HFF-Myc (cell line): ENCODE measurements around the gene OXSR1.

ENCODE experiments used
- DNase-seq: peaks from one replicate; pipeline ENCODE4 v3.0.0-alpha.2; 2011; ENCODE audit warnings: low read depth; ENCODE audit errors: extremely low read depth
- H3K4me3 ChIP-seq: replicated peaks from 2 replicates; pipeline ENCODE4 v1.5.1; 2011; ENCODE audit warnings: low read depth, mild to moderate bottlenecking, control low read depth, low read length
- TF ChIP-seq, protein P1 (sequence below): IDR thresholded peaks from 2 replicates; pipeline ENCODE4 v1.5.1; 2012; ENCODE audit warnings: mild to moderate bottlenecking, low read depth, low read length, control low read depth; ENCODE audit errors: missing control alignments

The OXSR1 gene

DNA sequence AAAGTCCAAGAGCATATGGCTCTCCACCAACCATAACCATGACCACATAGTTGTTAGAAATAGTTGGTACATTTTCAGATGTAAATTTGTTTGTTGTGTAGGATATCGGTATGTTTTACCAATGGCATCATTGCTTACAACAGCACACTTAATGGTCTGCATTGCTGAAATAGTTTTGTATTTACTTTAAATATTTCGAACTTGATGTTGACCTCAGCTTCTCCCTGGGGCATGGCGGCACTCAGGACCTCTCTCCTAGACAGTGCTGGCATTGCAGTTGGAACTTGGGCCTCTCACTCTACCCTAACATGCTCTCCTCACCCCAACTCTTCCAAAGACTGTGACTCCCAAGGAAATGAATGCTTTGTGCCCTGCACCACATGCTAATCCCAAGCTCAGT, 105.3 kb downstream of the OXSR1 start:
- TF ChIP-seq, protein P1, sequence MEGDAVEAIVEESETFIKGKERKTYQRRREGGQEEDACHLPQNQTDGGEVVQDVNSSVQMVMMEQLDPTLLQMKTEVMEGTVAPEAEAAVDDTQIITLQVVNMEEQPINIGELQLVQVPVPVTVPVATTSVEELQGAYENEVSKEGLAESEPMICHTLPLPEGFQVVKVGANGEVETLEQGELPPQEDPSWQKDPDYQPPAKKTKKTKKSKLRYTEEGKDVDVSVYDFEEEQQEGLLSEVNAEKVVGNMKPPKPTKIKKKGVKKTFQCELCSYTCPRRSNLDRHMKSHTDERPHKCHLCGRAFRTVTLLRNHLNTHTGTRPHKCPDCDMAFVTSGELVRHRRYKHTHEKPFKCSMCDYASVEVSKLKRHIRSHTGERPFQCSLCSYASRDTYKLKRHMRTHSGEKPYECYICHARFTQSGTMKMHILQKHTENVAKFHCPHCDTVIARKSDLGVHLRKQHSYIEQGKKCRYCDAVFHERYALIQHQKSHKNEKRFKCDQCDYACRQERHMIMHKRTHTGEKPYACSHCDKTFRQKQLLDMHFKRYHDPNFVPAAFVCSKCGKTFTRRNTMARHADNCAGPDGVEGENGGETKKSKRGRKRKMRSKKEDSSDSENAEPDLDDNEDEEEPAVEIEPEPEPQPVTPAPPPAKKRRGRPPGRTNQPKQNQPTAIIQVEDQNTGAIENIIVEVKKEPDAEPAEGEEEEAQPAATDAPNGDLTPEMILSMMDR: no peak
- no peak overlapping the region for H3K4me3 ChIP-seq
- no peak for DNase-seq

DNA sequence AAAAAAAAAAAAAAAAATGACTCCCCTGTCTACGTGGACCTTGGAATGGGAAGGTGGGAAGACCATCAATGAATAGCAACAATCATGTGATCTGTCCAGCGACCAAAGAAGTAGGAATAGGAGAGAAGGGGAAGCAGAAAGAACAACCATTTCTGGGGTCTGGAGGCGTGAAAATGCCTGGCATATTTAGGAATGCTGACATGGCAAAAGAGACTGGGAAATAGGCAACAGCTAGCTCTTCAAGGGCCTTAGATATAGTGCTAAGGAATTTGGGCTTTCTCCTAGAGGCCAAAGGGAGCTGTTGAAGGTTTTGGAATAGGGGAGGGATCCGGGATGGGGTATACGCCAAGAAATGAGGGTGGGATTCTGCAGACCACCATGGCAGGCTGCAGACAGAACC, 106.2 kb downstream of the OXSR1 start:
- TF ChIP-seq, protein P1: no peak
- DNase-seq: no peak

DNA sequence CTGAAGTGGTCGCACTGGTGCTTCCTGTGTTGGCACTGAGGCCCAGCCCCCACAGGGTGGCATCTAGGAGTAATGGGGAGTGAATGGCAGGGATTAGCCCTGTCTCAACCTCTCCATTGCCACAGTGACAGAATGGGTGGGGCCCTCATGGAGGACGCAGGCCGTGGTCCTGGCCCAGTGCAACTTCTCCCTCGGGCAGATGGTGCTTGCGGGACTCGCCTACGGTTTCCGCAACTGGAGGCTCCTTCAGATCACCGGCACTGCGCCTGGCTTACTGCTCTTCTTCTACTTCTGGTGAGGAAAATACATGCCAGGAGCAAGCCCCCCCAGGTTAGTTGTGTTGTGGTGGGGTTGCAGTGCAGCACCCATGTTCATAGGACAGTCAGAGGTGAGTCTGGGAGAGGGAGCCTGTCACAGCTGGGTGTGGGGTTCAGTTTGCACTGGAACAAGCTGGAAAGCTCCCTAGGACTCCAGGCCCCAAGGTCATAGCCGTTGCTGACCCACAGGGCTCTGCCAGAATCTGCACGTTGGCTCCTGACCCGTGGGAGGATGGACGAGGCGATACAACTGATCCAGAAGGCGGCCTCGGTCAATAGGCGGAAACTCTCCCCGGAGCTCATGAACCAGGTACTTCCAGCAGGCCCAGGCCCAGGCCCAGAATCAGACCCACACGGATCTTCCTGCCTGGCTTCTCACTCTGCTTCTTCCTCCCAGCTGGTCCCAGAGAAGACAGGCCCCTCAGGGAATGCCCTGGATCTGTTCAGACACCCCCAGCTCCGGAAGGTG, 109.7 kb downstream of the OXSR1 start:
- no peak for DNase-seq
- TF ChIP-seq, protein P1: no peak
- no peak overlapping the region for H3K4me3 ChIP-seq

More for the DNA sequence above, 106.2 kb downstream of the OXSR1 start:
- no peak overlapping the region for H3K4me3 ChIP-seq

DNA sequence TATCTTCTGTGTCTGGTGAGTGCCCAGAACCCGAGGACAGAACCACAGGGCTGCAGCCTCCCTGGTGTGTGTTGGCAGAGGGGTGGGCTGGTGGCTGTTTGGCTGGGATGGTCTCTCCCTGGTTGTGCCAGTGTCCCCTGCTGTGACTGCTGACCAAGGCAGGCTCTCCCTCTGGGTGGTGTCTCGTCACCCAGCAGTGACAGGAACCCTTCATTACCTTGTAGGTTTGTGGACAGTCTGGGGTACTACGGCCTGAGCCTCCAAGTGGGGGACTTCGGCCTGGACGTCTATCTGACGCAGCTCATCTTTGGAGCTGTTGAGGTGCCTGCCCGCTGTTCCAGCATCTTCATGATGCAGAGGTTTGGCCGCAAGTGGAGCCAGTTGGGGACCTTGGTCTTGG, 110.3 kb downstream of the OXSR1 start:
- DNase-seq: no peak
- TF ChIP-seq, protein P1: no peak
- H3K4me3 ChIP-seq: no peak overlapping the region

DNA sequence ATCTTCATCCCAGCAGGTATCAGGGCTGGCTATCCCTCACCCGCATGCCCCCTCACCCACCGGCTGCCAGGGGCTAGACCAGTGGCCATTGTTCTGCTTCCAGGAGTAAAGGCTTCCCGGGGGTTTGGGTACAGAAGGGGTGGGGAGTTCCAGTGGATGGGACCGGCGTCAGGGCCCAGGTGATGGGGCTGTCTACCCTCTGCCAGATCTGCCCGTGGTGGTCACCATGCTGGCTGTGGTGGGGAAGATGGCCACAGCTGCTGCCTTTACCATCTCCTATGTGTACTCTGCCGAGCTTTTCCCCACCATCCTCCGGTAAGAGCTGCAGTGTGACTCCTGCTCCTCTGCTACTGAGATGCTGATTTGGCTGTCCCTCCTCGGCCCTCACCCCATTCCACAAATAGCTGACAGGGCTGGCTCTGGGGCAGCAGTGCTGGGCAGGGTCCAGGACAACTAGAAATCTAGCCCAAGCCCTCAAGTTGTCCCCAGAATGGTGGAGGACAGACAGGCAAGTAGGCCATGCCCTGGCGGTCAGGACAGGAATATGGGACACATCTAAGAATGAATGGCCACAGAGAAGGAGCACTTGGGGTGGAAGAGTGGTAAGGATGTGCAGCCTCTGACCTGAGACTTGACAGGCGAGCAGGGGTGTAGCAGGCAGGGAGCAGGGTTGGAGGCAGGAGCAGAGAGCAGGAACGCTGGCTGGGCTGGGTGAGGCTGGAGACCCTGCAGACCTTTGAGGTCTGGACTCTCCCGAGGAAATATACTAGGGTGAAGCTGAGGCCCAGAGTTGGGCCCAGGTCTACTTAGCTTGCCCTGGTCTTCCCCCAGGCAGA, 111.0 kb downstream of the OXSR1 start:
- no peak overlapping the region for H3K4me3 ChIP-seq
- DNase-seq: no peak
- TF ChIP-seq, protein P1: no peak

DNA sequence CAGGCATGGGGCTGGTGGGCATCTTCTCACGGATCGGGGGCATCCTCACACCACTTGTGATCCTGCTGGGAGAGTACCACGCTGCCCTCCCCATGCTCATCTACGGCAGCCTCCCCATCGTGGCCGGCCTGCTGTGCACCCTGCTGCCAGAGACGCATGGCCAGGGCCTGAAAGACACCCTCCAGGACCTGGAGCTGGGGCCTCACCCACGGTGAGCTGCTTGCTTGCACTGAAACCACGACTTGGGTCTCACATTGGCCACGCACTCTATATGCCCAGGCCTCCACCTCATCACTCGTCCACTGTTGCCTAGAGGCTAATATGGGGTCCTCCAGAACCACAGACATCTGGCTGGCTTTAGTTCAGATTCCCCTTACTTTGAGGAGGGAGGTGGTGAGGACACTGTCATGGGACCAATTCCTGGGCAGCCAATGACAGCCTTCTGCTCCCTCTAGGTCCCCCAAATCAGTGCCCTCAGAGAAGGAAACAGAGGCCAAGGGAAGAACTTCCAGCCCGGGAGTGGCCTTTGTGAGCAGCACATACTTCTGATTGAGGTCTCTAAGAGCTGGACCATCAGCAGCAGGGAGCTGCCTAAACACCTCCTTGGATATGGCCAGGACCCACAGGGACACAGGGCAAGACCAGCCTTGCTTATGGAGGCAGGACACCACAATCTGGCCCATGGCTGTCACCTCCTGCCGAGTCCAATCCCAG, 111.7 kb downstream of the OXSR1 start:
- DNase-seq: no peak
- TF ChIP-seq, protein P1: no peak
- no peak overlapping the region for H3K4me3 ChIP-seq
